HepG2 (cell line): ENCODE measurements around the gene SEC14L2. TPM values are rescaled to one million over a fixed set of nuclear protein-coding genes. Genes with fewer than 3 reads are reported as not detected.

ENCODE experiments used
- ARID2 ChIP-seq: sonication (generic); formaldehyde crosslinking; IDR thresholded peaks from 2 replicates; pipeline ENCODE4 v1.8.1; 2022; ENCODE audit warnings: mild to moderate bottlenecking, missing genetic modification reagents, borderline replicate concordance
- EHMT2 ChIP-seq: fragments of 200-600 bp; sonication (generic); IDR thresholded peaks from 2 replicates; pipeline ENCODE4 v1.7.0; 2017; ENCODE audit warnings: antibody characterized with exemption, low read depth, low read length, borderline replicate concordance
- GATAD2A ChIP-seq: IDR thresholded peaks from 2 replicates; pipeline ENCODE4 v1.6.1; 2016
- HHEX ChIP-seq: IDR thresholded peaks from 2 replicates; pipeline ENCODE4 v1.6.1; 2016; ENCODE audit warnings: control low read depth
- MAFG ChIP-seq: sonication (generic); formaldehyde crosslinking; IDR thresholded peaks from 2 replicates; pipeline ENCODE4 v1.5.1; 2020; ENCODE audit warnings: mild to moderate bottlenecking, missing genetic modification reagents
- MIER2 ChIP-seq: IDR thresholded peaks from 2 replicates; pipeline ENCODE4 v1.6.1; 2016; ENCODE audit warnings: missing biosample characterization, missing genetic modification reagents
- MIER3 ChIP-seq: IDR thresholded peaks from 2 replicates; pipeline ENCODE4 v1.6.1; 2016; ENCODE audit warnings: missing compliant biosample characterization, borderline replicate concordance
- MYNN ChIP-seq: sonication (generic); formaldehyde crosslinking; IDR thresholded peaks from 2 replicates; pipeline ENCODE4 v1.4.0; 2020; ENCODE audit warnings: mild to moderate bottlenecking, low read depth, missing genetic modification reagents
- NFYC ChIP-seq: IDR thresholded peaks from 2 replicates; pipeline ENCODE4 v1.6.1; 2016; ENCODE audit warnings: missing genetic modification reagents, missing compliant biosample characterization
- NR3C1 ChIP-seq: sonication (generic); formaldehyde crosslinking; IDR thresholded peaks from 2 replicates; pipeline ENCODE4 v1.4.0; 2020; ENCODE audit warnings: missing genetic modification reagents
- PHB2 ChIP-seq: fragments of 450-650 bp; IDR thresholded peaks from 2 replicates; pipeline ENCODE4 v1.6.1; 2018; ENCODE audit not compliant: partially characterized antibody
- RARA ChIP-seq: IDR thresholded peaks from 2 replicates; pipeline ENCODE4 v1.6.1; 2016; ENCODE audit warnings: missing genetic modification reagents, missing compliant biosample characterization
- SNAPC2 ChIP-seq: sonication (generic); formaldehyde crosslinking; IDR thresholded peaks from 2 replicates; pipeline ENCODE4 v1.8.1; 2022; ENCODE audit warnings: mild to moderate bottlenecking, missing genetic modification reagents
- SRSF1 ChIP-seq: fragments of 200-400 bp; formaldehyde crosslinking; optimal IDR thresholded peaks from 2 replicates; pipeline ENCODE3; 2017; ENCODE audit warnings: mild to moderate bottlenecking, low read depth, low read length, moderate library complexity
- ZNF296 ChIP-seq: sonication (generic); formaldehyde crosslinking; conservative IDR thresholded peaks from 2 replicates; pipeline ENCODE4 v1.5.0; 2020; ENCODE audit warnings: mild to moderate bottlenecking, missing genetic modification reagents
- ZNF326 ChIP-seq: sonication (generic); formaldehyde crosslinking; IDR thresholded peaks from 2 replicates; pipeline ENCODE4 v1.4.0; 2020; ENCODE audit warnings: missing genetic modification reagents, borderline replicate concordance
- ZNF333 ChIP-seq: sonication (generic); formaldehyde crosslinking; IDR thresholded peaks from 2 replicates; pipeline ENCODE4 v1.4.0; 2020; ENCODE audit warnings: mild to moderate bottlenecking, missing genetic modification reagents, borderline replicate concordance
- ZNF343 ChIP-seq: sonication (generic); formaldehyde crosslinking; IDR thresholded peaks from 2 replicates; pipeline ENCODE4 v1.4.0; 2020; ENCODE audit warnings: mild to moderate bottlenecking, missing genetic modification reagents
- ZNF557 ChIP-seq: sonication (generic); formaldehyde crosslinking; IDR thresholded peaks from 2 replicates; pipeline ENCODE4 v1.4.0; 2020; ENCODE audit warnings: missing genetic modification reagents
- ZNF709 ChIP-seq: sonication (generic); formaldehyde crosslinking; IDR thresholded peaks from 2 replicates; pipeline ENCODE4 v1.5.0; 2020; ENCODE audit warnings: mild to moderate bottlenecking, missing genetic modification reagents
- polyA plus RNA-seq, 8 experiments: library from polyadenylated mRNA; depleted of rRNA in 3 of 8; stranded (reverse) in 7 of 8; unstranded in 1 of 8; fragments of >200 nt; fragmentation: Illumina TruSeq in 4 of 8; extraction: Trizol in 4 of 8; gene quantifications; 2 replicates each; pipeline versions ENCODE4 v1.2.1 to v1.2.3, GENCODE V29; 2011 to 2016; ENCODE audit warnings: low read depth in 4 of 8, missing spikeins in 1 of 8, mixed read lengths in 1 of 8; ENCODE audit not compliant: insufficient read depth in 1 of 8
- total RNA-seq, 5 experiments: library from RNA; depleted of rRNA; stranded (reverse); fragments of >200 nt; fragmentation: Illumina TruSeq; extraction: Trizol; gene quantifications; 2 replicates each; pipeline ENCODE4 v1.2.3, GENCODE V29; 2016; ENCODE audit warnings: low read depth in 1 of 5
- TF ChIP-seq, protein P1 (sequence below): sonication (generic); formaldehyde crosslinking; IDR thresholded peaks from 2 replicates; pipeline ENCODE4 v1.4.0; 2020; ENCODE audit warnings: missing genetic modification reagents
- TF ChIP-seq, protein P2 (sequence below): sonication (generic); formaldehyde crosslinking; conservative IDR thresholded peaks from 2 replicates; pipeline ENCODE4 v1.4.0; 2020; ENCODE audit warnings: missing genetic modification reagents
- TF ChIP-seq, protein P3 (sequence below): sonication (generic); formaldehyde crosslinking; IDR thresholded peaks from 2 replicates; pipeline ENCODE4 v1.8.1; 2023; ENCODE audit warnings: mild to moderate bottlenecking, inconsistent platforms, moderate library complexity, missing genetic modification reagents, borderline replicate concordance
- TF ChIP-seq, protein P4 (sequence below): sonication (generic); formaldehyde crosslinking; IDR thresholded peaks from 2 replicates; pipeline ENCODE4 v1.4.0; 2020; ENCODE audit warnings: missing genetic modification reagents

Gene SEC14L2
- total and polyA plus RNA-seq, 2 of the 13 experiments (the other 11 are each of a cell fraction or from before 2014, with no cell fraction given) = 4.1 to 5.1 TPM

DNA sequence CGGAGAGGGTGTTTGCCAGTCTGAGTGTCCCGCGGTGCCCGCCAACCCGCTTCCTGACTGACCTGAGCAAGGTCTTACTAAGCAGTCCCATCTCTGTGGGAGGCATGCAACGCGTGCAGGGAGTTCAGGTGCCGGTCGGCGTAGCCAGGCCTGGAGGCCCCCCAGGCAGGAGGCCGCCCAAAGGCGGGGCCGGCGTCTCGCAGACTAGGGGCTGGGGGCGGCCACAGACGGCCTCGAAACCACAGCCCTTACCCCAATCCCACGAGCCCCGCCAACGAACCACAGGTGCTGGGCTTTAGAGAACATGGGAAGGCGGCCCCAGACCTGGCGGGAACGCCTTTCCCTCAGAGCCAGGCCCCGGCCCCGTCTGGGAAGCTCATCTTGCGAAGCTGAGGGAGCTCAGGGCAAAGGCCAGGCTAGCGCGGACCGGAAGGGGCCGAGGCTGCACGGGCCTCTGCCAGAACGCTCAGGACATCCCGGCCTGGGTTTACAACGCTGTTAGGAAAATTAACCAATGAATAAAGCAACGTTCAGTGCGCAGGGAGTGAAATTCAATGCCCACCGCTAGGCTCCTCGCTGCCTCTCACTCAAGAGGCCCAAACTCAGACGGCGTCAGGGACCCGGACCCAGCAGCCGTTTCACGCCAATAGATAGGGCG, 26.6 kb downstream of the SEC14L2 start (continued):
- TF ChIP-seq, protein P1, sequence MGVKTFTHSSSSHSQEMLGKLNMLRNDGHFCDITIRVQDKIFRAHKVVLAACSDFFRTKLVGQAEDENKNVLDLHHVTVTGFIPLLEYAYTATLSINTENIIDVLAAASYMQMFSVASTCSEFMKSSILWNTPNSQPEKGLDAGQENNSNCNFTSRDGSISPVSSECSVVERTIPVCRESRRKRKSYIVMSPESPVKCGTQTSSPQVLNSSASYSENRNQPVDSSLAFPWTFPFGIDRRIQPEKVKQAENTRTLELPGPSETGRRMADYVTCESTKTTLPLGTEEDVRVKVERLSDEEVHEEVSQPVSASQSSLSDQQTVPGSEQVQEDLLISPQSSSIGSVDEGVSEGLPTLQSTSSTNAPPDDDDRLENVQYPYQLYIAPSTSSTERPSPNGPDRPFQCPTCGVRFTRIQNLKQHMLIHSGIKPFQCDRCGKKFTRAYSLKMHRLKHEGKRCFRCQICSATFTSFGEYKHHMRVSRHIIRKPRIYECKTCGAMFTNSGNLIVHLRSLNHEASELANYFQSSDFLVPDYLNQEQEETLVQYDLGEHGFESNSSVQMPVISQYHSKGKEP (CRISPR knock-in tag) = no peak; the same call in 1 of the 2 replicates
- TF ChIP-seq, protein P2, sequence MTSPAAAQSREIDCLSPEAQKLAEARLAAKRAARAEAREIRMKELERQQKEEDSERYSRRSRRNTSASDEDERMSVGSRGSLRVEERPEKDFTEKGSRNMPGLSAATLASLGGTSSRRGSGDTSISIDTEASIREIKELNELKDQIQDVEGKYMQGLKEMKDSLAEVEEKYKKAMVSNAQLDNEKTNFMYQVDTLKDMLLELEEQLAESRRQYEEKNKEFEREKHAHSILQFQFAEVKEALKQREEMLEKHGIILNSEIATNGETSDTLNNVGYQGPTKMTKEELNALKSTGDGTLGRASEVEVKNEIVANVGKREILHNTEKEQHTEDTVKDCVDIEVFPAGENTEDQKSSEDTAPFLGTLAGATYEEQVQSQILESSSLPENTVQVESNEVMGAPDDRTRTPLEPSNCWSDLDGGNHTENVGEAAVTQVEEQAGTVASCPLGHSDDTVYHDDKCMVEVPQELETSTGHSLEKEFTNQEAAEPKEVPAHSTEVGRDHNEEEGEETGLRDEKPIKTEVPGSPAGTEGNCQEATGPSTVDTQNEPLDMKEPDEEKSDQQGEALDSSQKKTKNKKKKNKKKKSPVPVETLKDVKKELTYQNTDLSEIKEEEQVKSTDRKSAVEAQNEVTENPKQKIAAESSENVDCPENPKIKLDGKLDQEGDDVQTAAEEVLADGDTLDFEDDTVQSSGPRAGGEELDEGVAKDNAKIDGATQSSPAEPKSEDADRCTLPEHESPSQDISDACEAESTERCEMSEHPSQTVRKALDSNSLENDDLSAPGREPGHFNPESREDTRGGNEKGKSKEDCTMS = 0 out of 2 replicates have a peak, but pooled peaks have one; percentile 24
- TF ChIP-seq MAFG (no peak), MIER2 (CRISPR knock-in tag) (no peak), EHMT2 (no peak), NR3C1 (CRISPR knock-in tag) (no peak), HHEX (CRISPR knock-in tag) (no peak), ZNF709 (CRISPR knock-in tag) (peak; percentile 74; the same call in 1 of the 2 replicates), ZNF333 (CRISPR knock-in tag) (0 out of 2 replicates have a peak, but pooled peaks have one; percentile 81), MIER3 (CRISPR knock-in tag) (no peak), ARID2 (CRISPR knock-in tag) (peak; percentile 50; the same call in 1 of the 2 replicates), SRSF1 (no peak), ZNF326 (CRISPR knock-in tag) (no peak), ZNF343 (0 out of 2 replicates have a peak, but pooled peaks have one; percentile 67), RARA (CRISPR knock-in tag) (no peak; the same call in 1 of the 2 replicates), MYNN (CRISPR knock-in tag) (0 out of 2 replicates have a peak, but pooled peaks have one; percentile 33), NFYC (CRISPR knock-in tag) (no peak), ZNF557 (CRISPR knock-in tag) (no peak), SNAPC2 (no peak), PHB2 (no peak), GATAD2A (CRISPR knock-in tag) (0 out of 2 replicates have a peak, but pooled peaks have one; percentile 6), ZNF296 (no peak)
- TF ChIP-seq, protein P3, sequence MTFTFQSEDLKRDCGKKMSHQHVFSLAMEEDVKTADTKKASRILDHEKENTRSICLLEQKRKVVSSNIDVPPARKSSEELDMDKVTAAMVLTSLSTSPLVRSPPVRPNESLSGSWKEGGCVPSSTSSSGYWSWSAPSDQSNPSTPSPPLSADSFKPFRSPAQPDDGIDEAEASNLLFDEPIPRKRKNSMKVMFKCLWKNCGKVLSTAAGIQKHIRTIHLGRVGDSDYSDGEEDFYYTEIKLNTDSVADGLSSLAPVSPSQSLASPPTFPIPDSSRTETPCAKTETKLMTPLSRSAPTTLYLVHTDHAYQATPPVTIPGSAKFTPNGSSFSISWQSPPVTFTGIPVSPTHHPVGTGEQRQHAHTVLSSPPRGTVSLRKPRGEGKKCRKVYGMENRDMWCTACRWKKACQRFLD (CRISPR knock-in tag) = peak; percentile 85; the same call in 1 of the 2 replicates
- TF ChIP-seq, protein P4, sequence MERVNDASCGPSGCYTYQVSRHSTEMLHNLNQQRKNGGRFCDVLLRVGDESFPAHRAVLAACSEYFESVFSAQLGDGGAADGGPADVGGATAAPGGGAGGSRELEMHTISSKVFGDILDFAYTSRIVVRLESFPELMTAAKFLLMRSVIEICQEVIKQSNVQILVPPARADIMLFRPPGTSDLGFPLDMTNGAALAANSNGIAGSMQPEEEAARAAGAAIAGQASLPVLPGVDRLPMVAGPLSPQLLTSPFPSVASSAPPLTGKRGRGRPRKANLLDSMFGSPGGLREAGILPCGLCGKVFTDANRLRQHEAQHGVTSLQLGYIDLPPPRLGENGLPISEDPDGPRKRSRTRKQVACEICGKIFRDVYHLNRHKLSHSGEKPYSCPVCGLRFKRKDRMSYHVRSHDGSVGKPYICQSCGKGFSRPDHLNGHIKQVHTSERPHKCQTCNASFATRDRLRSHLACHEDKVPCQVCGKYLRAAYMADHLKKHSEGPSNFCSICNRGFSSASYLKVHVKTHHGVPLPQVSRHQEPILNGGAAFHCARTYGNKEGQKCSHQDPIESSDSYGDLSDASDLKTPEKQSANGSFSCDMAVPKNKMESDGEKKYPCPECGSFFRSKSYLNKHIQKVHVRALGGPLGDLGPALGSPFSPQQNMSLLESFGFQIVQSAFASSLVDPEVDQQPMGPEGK (CRISPR knock-in tag) = peak; percentile 93
